ENCODE data around the gene TRAPPC3L. TPM values are rescaled to one million over a fixed set of nuclear protein-coding genes. Genes with fewer than 3 reads are reported as not detected.
A peak's percentile ranks its signal among the peaks of the same experiment; 100 is the strongest.

Gene TRAPPC3L
- polyA plus RNA-seq, 1 of the 3 experiments (the other 2 are of a cell fraction): 0.03 TPM

- CTCF ChIA-PET: interaction anchor here (0.7 to 2.2 kb wide), 7 partner anchors 21 to 297 kb away, joined by 3 to 7 read pairs (median 3); partner anchors contain the start of gene RWDD1
Observed at GRCh38 chr6:116514111-116514510, 31.4 kb downstream of the TRAPPC3L start.

GRCh38 chr6:116513224-116513875 is 32.1 kb downstream of the TRAPPC3L start:
- WGBS (ENCODE audit: low lambda C conversion rate): 88% methylated on average over 2 of the region's 2 CpGs
- CTCF ChIA-PET: interaction anchor here (0.9 to 2.2 kb wide), 5 partner anchors 48 to 296 kb away, joined by 3 to 7 read pairs (median 4); no protein-coding TSS in a partner anchor
- Histone ChIP-seq H3K36me3 (replicated peaks in 1 of 2; ENCODE audit: control insufficient read depth in 1 of 2, insufficient read depth in 2 of 2, low read length in 1 of 2) (no peaks in the 10 kb centered on the region), H3K9me2 (no peaks in the 10 kb centered on the region), H4K20me1 (ENCODE audit: insufficient read depth) (no peaks in the 10 kb centered on the region), H3K79me2 (ENCODE audit: insufficient read depth) (peaks cover 6% of the 10 kb centered on the region; the same call in 1 of the 2 replicates), H3K9me3 (no peaks in the 10 kb centered on the region), H2AFZ (ENCODE audit: low read depth) (0 out of 2 replicates have a peak overlapping the region, but pooled peaks have one; percentile 95), H3K9ac (no peak overlapping the region), H3K27me3 (ENCODE audit: insufficient read depth) (no peaks in the 10 kb centered on the region), H3K4me3 (ENCODE audit: low read depth in 2 of 2, low read length in 1 of 2) (no peak overlapping the region; a peak in 1 of 4 replicates), H3K27ac (ENCODE audit: low read depth in 2 of 2, low read length in 1 of 2) (no peak overlapping the region), H3K4me1 (ENCODE audit: control insufficient read depth in 1 of 2, insufficient read depth in 2 of 2, low read depth in 1 of 2, low read length in 1 of 2) (peaks cover 0 to 16% of the 10 kb centered on the region in 2 experiments; a peak in 3 of 4 replicates), H3K4me2 (peak overlapping the region; percentile 85), H3F3A (replicated peaks; ENCODE audit: insufficient read depth) (peaks cover 4% of the 10 kb centered on the region)
- POLR2A ChIA-PET: no interaction called here
- DNase-seq: no peak
- TF ChIP-seq RAD21 (IDR thresholded peaks at IDR 0.05; ENCODE audit: low read length) (no peak), RCOR1 (IDR thresholded peaks at IDR 0.05; ENCODE audit: low read length) (no peak), FOSL2 (IDR thresholded peaks at IDR 0.05; ENCODE audit: borderline replicate concordance, low read depth) (no peak), REST (IDR thresholded peaks at IDR 0.05; ENCODE audit: low read depth, low read length) (no peak), EZH2phosphoT487 (IDR thresholded peaks at IDR 0.05; ENCODE audit: borderline replicate concordance, low read depth) (no peak), RXRA (IDR thresholded peaks at IDR 0.05; ENCODE audit: borderline replicate concordance, low read depth) (no peak), ELF1 (IDR thresholded peaks at IDR 0.05) (no peak), POLR2AphosphoS5 (IDR thresholded peaks at IDR 0.05; ENCODE audit: low read depth, low read length) (no peak), TAF1 (IDR thresholded peaks at IDR 0.05; ENCODE audit: borderline replicate concordance, low read depth, low read length) (no peak)

More at GRCh38 chr6:116514111-116514510, 31.4 kb downstream of the TRAPPC3L start:
- Histone ChIP-seq H3K4me3 (ENCODE audit: low read depth in 2 of 2, low read length in 1 of 2) (no peak overlapping the region), H3K27me3 (ENCODE audit: insufficient read depth) (no peaks in the 10 kb centered on the region), H4K20me1 (ENCODE audit: insufficient read depth) (no peaks in the 10 kb centered on the region), H3K4me1 (ENCODE audit: control insufficient read depth in 1 of 2, insufficient read depth in 2 of 2, low read depth in 1 of 2, low read length in 1 of 2) (peaks cover 0 to 16% of the 10 kb centered on the region in 2 experiments; a peak in 3 of 4 replicates), H3K4me2 (no peak overlapping the region), H3K27ac (ENCODE audit: low read depth in 2 of 2, low read length in 1 of 2) (no peak overlapping the region), H3K9me3 (no peaks in the 10 kb centered on the region), H2AFZ (ENCODE audit: low read depth) (no peak overlapping the region), H3K79me2 (ENCODE audit: insufficient read depth) (peaks cover 6% of the 10 kb centered on the region; the same call in 1 of the 2 replicates), H3K9ac (no peak overlapping the region), H3K9me2 (no peaks in the 10 kb centered on the region), H3F3A (replicated peaks; ENCODE audit: insufficient read depth) (peaks cover 4% of the 10 kb centered on the region), H3K36me3 (replicated peaks in 1 of 2; ENCODE audit: control insufficient read depth in 1 of 2, insufficient read depth in 2 of 2, low read length in 1 of 2) (no peaks in the 10 kb centered on the region)
- POLR2A ChIA-PET: no interaction called here
- no peak for TF ChIP-seq SMC3 (IDR thresholded peaks at IDR 0.05; ENCODE audit: low read depth, low read length)
- TF ChIP-seq RAD21 (IDR thresholded peaks at IDR 0.05; ENCODE audit: low read length): no peak
- no peak for TF ChIP-seq IRF3 (IDR thresholded peaks at IDR 0.05; ENCODE audit: low read depth, low read length)
- no peak for TF ChIP-seq EZH2phosphoT487 (IDR thresholded peaks at IDR 0.05; ENCODE audit: borderline replicate concordance, low read depth)
- TF ChIP-seq JUND (IDR thresholded peaks at IDR 0.05): no peak
- TF ChIP-seq USF1 (IDR thresholded peaks at IDR 0.05; ENCODE audit: borderline replicate concordance, low read depth): no peak
- TF ChIP-seq RCOR1 (IDR thresholded peaks at IDR 0.05; ENCODE audit: low read length): no peak
- no peak for TF ChIP-seq FOXJ3 (CRISPR knock-in tag; IDR thresholded peaks at IDR 0.05)
- TF ChIP-seq MEF2A (IDR thresholded peaks at IDR 0.05; ENCODE audit: borderline replicate concordance, low read depth): no peak
- TF ChIP-seq POLR2AphosphoS5 (IDR thresholded peaks at IDR 0.05; ENCODE audit: low read depth, low read length): no peak
- no peak for TF ChIP-seq USF2 (IDR thresholded peaks at IDR 0.05; ENCODE audit: borderline replicate concordance, low read depth, low read length)
- no peak for TF ChIP-seq ELF1 (IDR thresholded peaks at IDR 0.05)
- TF ChIP-seq NRF1 (IDR thresholded peaks at IDR 0.05; ENCODE audit: low read depth, low read length): no peak
- no peak for TF ChIP-seq TAF1 (IDR thresholded peaks at IDR 0.05; ENCODE audit: borderline replicate concordance, low read depth, low read length)
- DNase-seq: no peak
- 86% methylated on average over 4 of the region's 4 CpGs for WGBS (ENCODE audit: low lambda C conversion rate)
